PFSK-1 (cell line): ENCODE data around the gene BICD1.

Experiments used
- FOXP2 ChIP-seq: optimal IDR thresholded peaks from 2 replicates; pipeline ENCODE3; 2011; ENCODE audit warnings: borderline replicate concordance, control low read depth, inconsistent platforms; ENCODE audit not compliant: insufficient read depth; ENCODE audit errors: extremely low read length, extremely low read depth
- POLR2AphosphoS5 ChIP-seq: IDR thresholded peaks from 2 replicates; pipeline ENCODE4 v1.6.1; 2012; ENCODE audit warnings: low read depth, mild to moderate bottlenecking, control low read depth, low read length, moderate library complexity
- SIN3A ChIP-seq: IDR thresholded peaks from 2 replicates; pipeline ENCODE4 v1.6.1; 2012; ENCODE audit warnings: mild to moderate bottlenecking, low read length, moderate library complexity, borderline replicate concordance; ENCODE audit not compliant: insufficient read depth
- TAF1 ChIP-seq: IDR thresholded peaks from 2 replicates; pipeline ENCODE4 v1.6.1; 2012; ENCODE audit warnings: low read length, control low read depth, borderline replicate concordance; ENCODE audit not compliant: insufficient read depth
- TF ChIP-seq, protein P1 (sequence below), 2 experiments: IDR thresholded peaks; 2 replicates each; pipeline versions ENCODE4 v1.6.1 to v1.8.0; 2011 to 2012; ENCODE audit warnings: low read depth in 2 of 2, low read length in 2 of 2, control low read depth in 1 of 2, inconsistent platforms in 1 of 2, mild to moderate bottlenecking in 1 of 2, moderate library complexity in 1 of 2; ENCODE audit not compliant: insufficient read depth in 1 of 2

Gene BICD1

DNA sequence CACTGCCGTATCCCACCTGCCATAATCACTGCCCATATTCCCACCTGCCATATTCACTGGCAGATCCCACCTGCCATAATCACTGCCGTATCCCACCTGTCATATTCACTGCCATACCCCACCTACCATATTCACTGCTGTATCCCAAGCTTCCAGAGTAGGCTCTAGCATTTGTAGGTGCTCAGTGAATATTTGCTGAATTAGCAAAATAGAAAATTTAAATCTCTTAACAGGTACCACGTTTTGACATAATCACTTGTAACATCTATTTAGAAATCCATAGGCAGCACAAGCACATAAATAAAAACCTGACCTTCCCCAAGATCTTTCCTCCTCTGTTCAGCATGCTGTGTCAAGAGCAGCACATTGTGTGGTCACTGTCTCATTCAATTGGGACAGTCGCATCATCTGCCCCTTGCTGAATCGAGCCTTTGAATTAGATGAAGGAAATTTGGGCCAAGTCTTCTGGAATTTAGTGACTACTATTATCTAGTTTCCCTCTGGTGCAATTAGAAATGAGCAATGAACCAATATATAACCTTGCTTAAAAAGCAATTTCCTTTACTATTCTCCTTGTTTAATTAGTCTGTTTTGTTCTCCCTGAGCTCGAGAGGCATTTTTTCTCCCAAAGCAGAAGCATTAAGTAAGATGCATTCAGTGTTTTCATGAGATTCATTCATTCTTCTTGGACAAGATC is 147.8 kb downstream of the BICD1 start:
- TF ChIP-seq FOXP2 (no peak), POLR2AphosphoS5 (no peak), SIN3A (no peak), TAF1 (no peak)
- TF ChIP-seq, protein P1, sequence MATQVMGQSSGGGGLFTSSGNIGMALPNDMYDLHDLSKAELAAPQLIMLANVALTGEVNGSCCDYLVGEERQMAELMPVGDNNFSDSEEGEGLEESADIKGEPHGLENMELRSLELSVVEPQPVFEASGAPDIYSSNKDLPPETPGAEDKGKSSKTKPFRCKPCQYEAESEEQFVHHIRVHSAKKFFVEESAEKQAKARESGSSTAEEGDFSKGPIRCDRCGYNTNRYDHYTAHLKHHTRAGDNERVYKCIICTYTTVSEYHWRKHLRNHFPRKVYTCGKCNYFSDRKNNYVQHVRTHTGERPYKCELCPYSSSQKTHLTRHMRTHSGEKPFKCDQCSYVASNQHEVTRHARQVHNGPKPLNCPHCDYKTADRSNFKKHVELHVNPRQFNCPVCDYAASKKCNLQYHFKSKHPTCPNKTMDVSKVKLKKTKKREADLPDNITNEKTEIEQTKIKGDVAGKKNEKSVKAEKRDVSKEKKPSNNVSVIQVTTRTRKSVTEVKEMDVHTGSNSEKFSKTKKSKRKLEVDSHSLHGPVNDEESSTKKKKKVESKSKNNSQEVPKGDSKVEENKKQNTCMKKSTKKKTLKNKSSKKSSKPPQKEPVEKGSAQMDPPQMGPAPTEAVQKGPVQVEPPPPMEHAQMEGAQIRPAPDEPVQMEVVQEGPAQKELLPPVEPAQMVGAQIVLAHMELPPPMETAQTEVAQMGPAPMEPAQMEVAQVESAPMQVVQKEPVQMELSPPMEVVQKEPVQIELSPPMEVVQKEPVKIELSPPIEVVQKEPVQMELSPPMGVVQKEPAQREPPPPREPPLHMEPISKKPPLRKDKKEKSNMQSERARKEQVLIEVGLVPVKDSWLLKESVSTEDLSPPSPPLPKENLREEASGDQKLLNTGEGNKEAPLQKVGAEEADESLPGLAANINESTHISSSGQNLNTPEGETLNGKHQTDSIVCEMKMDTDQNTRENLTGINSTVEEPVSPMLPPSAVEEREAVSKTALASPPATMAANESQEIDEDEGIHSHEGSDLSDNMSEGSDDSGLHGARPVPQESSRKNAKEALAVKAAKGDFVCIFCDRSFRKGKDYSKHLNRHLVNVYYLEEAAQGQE (IDR thresholded peaks at IDR 0.05; ENCODE audit: insufficient read depth in 1 of 2, low read depth in 2 of 2, low read length in 2 of 2) = no peak

DNA sequence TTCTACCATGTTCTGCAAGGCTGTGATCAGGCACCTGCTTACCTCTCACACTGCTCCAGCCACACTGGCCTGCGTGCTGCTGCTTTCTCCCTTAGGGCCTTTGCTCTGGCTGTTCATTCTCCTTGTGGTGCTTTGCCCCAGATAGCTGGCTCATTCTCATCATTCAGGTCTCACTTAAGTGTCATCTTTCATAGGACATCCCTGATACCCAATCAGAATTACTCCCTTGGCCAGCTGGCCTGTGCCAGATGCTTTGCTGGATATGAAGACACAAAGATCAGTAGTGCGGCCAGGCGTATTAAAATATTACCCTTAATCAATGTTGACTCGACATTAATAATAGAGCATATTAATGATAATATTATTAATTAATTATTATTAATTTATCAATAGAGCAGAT is 148.9 kb downstream of the BICD1 start:
- TF ChIP-seq POLR2AphosphoS5 (no peak), FOXP2 (no peak), TAF1 (no peak), SIN3A (no peak)
- TF ChIP-seq, protein P1 (IDR thresholded peaks at IDR 0.05; ENCODE audit: insufficient read depth in 1 of 2, low read depth in 2 of 2, low read length in 2 of 2) = no peak

DNA sequence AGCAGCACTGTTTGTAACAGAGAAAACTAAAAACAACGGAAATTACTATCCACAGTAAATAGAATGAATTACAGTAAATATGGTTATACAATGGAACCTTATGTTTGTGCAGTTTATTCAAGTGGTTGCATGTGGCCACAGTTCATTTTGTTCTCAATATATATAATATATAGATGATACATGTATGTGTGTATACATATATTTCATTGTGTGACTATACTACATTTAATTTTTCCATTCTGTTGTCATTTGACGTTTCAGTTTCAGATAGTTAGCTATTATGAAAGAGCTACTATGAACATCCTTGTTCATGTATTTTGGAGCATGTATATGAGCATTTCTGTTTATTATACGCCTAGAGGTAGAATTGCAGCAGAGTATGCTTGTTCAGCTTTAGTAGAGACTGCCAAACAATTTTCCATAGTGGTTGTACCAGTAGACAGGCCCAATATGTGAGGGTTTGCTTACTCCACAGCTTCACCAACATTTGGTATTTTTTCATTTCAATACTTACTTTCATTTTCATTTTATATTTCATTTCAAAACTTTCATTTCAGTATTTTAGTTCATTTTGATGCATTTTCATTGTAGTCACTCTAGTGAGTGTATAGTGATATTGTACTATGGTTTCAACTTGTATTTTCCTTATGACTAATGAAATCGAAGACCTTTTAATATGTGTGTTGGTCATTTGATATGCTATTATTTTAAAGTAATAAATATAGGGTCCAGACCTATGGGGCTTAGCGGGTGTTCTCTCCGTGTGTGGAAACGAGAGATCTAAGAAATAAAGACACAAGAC is 151.2 kb downstream of the BICD1 start:
- TF ChIP-seq, protein P1 (IDR thresholded peaks at IDR 0.05; ENCODE audit: insufficient read depth in 1 of 2, low read depth in 2 of 2, low read length in 2 of 2) = no peak
- TF ChIP-seq POLR2AphosphoS5 (no peak), FOXP2 (no peak), SIN3A (no peak), TAF1 (no peak)

DNA sequence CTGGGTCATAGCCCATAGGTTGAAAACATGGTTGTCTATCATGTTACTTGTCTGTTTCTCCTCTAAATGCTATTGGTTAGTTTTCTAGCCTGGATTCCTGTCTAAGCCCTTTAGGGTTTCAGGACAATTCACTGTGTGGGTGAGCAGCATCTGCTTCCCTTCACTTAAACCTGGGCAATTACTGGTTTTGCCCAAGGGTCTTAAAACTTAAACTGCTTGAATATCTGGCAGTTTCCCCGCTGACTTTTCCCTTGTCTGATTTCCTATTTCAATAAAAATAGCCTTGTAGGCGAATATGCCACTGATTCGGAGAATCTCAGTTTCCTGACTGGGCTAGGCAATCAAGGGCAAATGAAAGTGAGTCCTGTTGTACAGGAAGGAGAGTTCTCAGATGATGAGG is 154.0 kb downstream of the BICD1 start:
- TF ChIP-seq POLR2AphosphoS5 (no peak), TAF1 (no peak), FOXP2 (no peak), SIN3A (no peak)
- TF ChIP-seq, protein P1 (IDR thresholded peaks at IDR 0.05; ENCODE audit: insufficient read depth in 1 of 2, low read depth in 2 of 2, low read length in 2 of 2) = no peak
